PC-3 (cell line): ENCODE data around the gene MEIOSIN.

ENCODE experiments used
- CTCF ChIP-seq: fragments of 300-600 bp; sonication (generic); conservative IDR thresholded peaks from 2 replicates; pipeline ENCODE4 v1.5.1; 2017; ENCODE audit warnings: antibody characterized with exemption, low read depth, mild to moderate bottlenecking, low read length
- EZH2 ChIP-seq: fragments of 300-600 bp; sonication (generic); IDR thresholded peaks from one replicate; pipeline ENCODE4 v1.6.1; 2017; ENCODE audit warnings: antibody characterized with exemption, mild to moderate bottlenecking, low read length; ENCODE audit not compliant: unreplicated experiment
- EZH2phosphoT487 ChIP-seq: fragments of 300-600 bp; sonication (generic); IDR thresholded peaks from 2 replicates; pipeline ENCODE4 v1.6.1; 2018; ENCODE audit warnings: mild to moderate bottlenecking, antibody characterized with exemption, low read length, borderline replicate concordance

- TF ChIP-seq CTCF (no peak), EZH2 (no peak), EZH2phosphoT487 (no peak)
Observed at GRCh38 chr19:45812297-45812696, 79.1 kb downstream of the MEIOSIN start.
